Measurements from ENCODE around the gene POLR3C.

POLR3C gene

DNA sequence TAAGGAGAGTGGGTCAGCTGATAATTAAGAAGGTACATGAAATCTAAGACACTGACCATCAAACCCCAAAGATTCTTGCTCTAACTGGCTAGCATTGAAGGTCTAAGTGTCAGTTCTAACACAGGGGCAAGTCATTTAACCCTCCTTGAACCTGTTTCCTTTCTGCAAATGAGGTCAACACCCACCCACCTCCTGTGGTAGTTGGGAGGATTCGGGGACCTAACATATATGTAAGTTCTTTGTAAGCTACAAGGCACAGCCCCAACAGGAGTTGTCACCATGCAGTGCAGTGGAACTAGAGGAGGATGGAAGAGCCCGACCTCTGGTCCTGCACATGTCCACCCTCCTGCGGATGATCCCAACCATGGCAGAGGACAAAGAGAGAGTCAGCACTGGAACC is 23.8 kb downstream of the POLR3C start:
- Mint-ChIP-seq H3K4me3 (no peak overlapping the region), H3K27me3 (no peaks in the 10 kb centered on the region), H3K4me1 (peaks cover 22% of the 10 kb centered on the region), H3K9me3 (no peaks in the 10 kb centered on the region), H3K36me3 (peaks cover 4% of the 10 kb centered on the region), H3K27ac (no peak overlapping the region)

DNA sequence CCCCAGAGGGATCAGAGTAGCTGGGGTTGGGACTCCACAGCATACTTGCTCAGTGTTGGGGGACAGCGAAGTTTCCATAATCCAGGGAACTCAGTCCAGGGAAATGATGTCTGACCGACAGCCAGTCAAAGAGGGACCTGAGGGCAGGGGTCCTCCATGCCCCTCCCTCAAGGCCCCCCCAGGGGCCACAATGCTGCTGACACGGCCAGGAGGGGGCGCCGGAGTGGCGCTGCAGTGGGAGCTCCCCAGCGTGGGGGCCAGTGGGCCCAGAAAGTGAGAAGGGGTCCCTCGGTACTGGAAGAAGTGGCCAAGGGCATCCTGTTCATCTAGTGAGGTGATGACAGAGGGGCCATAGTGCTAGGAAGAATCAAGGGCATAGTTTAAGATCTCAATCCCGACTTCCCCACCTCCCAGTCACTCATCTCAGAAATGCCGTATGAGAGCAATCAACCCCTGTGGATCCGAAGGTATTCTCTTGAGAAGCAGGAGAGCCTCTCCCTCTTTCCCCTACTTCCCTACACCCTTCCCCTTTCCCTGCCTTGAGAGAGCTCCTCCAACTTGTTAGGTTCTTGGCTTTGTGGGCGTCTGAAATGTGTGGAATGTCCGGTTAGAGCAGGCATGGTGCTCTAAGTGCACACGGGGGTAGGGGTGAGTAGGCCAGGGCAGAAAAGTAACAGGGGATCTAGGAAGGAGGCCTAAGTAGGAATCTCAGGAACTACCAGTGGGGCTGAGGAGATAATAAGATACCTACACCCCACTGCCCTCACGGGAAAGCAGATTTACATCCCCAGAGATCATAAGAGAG is 25.6 kb downstream of the POLR3C start:
- no peaks in the 10 kb centered on the region for H3K9me3 Mint-ChIP-seq
- H3K27ac Mint-ChIP-seq = no peak overlapping the region

DNA sequence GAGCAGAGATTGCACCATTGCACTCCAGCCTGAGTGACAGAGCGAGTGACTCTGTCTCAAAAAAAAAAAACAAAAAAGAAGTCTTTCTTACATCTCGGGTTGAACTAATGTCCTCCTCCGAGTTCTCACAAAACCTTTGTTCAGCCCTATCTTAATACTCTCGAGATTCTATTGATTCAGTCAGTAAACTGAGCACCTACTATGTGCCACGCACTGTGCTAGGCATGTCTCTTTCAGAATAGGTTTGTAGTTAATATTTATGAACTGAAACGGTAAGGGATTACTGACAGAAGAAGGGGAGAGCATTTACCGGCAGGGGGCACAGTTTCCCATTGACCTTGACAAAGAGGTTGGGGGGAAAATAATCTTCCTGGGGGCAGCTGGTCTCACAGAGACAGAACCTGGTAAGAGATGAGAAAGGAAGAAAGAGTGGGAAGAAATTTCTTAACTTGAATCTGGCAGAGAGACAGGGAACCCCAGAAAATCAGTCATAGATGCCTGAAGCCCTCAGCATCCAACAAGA is 31.5 kb downstream of the POLR3C start:
- Mint-ChIP-seq H3K27ac (peak overlapping the region; percentile 12), H3K4me3 (no peak overlapping the region), H3K4me1 (peaks cover 14% of the 10 kb centered on the region), H3K27me3 (no peaks in the 10 kb centered on the region), H3K9me3 (no peaks in the 10 kb centered on the region), H3K36me3 (peaks cover 7% of the 10 kb centered on the region)

More for the DNA sequence above, 25.6 kb downstream of the POLR3C start:
- Mint-ChIP-seq H3K36me3 (peaks cover 4% of the 10 kb centered on the region), H3K4me3 (no peak overlapping the region), H3K27me3 (no peaks in the 10 kb centered on the region), H3K4me1 (peaks cover 22% of the 10 kb centered on the region)

DNA sequence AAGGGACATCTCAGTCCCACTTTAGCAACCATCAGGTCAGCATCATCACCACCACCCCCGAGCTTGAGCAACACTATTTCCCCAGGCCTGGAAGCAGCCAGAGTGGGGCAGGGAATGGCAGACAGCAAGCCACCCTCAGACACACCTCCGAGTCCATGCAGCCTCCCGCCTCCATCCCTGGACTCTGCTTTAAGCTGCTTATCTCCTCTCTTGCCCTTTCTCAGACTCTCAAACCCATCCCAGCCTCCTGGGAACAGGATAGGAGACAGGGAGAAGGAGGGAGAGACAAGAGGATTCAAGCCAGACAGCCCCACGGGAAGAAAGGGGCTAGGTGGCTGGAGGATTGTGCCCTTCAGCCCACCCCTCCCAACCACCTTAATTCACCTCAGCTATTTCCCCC is 33.2 kb downstream of the POLR3C start:
- Mint-ChIP-seq H3K4me1 (peaks cover 9% of the 10 kb centered on the region), H3K36me3 (peaks cover 3% of the 10 kb centered on the region), H3K27ac (no peak overlapping the region), H3K9me3 (no peaks in the 10 kb centered on the region), H3K4me3 (no peak overlapping the region), H3K27me3 (no peaks in the 10 kb centered on the region)

DNA sequence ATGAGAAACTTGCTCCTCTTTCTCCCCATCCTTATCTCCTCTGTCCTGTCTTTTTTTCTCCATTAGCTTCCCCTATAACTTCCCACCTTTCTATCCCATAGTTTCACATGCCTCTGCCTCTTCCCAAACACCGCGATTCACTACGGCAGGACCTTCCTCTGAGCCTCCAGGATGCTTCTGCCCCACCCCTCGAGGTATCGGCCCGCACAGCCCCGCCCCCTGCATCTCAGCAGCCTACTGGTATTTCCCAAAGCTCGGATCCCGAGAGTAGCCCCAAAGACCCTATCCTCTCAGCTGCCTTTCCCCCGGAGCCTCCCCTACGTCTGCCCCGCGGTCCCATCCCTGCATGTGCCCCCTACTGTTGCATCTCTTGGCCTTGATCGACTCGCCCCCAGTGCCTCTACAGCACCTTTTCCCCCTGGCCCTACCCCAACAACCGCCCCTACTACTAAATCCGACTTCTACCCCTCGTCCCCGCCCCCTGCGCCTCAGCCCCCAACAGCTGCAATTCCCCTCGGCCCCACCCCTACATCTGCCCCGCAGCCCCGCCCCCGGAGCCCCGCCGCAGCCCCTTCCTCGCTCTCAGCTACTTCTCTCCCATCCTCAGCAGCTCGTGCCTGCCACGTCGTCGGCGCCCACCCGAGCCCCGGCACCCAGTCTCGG is 34.4 kb downstream of the POLR3C start:
- Mint-ChIP-seq H3K27ac (peak overlapping the region; percentile 8), H3K9me3 (no peaks in the 10 kb centered on the region), H3K4me3 (peak overlapping the region; percentile 96), H3K36me3 (peaks cover 3% of the 10 kb centered on the region), H3K4me1 (peaks cover 9% of the 10 kb centered on the region), H3K27me3 (no peaks in the 10 kb centered on the region)

DNA sequence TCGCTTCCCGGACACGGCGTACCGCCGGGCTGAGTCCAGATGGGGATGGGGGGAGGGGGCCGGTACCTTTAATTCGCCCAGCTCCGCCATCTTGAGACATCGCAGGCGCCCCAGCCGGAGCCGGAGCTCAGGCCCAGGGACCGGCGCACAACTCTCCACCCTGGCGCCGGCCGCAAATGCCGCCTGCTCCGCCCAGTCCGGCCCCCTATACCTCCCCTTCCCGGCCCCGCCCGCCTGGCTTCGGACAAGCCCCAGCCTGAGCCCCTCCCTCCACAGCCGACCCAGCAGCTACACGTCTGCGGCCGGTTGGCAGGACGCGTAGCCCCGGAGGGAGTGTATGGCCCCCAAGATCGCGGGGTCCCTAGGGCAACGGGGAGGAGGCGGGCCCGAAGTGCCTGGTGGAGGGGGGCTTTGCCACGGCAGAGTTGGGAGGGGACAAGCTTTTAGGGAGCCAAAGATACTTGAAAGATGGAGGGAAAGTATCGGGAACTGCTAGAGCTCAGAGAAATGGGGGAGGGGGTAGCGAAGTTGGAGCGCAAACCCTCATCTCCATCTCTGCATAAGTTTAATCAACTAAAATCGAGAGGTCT is 35.0 kb downstream of the POLR3C start, which contains the start of gene PIAS3:
TSS of gene PIAS3 (minus strand) at position 181 of the 590 bp plus-strand sequence. CDS start at position 90, 91 bp downstream.
- Mint-ChIP-seq H3K9me3 (no peaks in the 10 kb centered on the region), H3K36me3 (peaks cover 3% of the 10 kb centered on the region), H3K27ac (peak within 1 kb of the TSS; percentile 76), H3K4me1 (peaks cover 9% of the 10 kb centered on the region), H3K4me3 (peak within 1 kb of the TSS; percentile 96), H3K27me3 (no peaks in the 10 kb centered on the region)

DNA sequence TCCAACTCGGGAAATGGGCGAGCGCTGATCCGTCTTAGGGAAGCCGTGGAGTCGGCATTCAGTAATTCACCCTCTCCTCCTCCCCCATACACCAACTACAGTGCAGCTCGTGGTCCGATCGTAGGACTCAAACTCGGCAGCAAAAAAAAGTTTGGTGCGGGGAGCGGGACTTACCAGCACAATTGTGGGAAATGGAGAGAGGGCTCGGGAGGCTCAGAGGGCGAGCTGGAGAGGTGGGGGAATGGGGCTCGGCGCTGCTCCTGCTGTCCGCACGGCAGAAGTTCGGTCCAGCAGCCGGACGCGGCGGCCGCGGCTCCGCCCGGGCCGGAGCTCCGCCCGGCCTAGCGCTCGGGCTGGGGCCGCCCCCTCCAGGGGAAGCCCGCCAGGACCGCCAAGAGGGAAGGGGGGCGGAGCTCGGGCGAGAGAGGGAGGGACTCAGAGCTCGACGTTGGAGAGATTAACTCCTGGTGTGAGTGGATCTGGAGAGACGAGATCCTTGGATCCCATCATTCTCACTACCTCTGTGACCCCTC is 35.6 kb downstream of the POLR3C start:
- Mint-ChIP-seq H3K9me3 (no peaks in the 10 kb centered on the region), H3K27ac (peak overlapping the region; percentile 76), H3K4me3 (peak overlapping the region; percentile 96), H3K36me3 (peaks cover 3% of the 10 kb centered on the region), H3K4me1 (peaks cover 9% of the 10 kb centered on the region), H3K27me3 (no peaks in the 10 kb centered on the region)

DNA sequence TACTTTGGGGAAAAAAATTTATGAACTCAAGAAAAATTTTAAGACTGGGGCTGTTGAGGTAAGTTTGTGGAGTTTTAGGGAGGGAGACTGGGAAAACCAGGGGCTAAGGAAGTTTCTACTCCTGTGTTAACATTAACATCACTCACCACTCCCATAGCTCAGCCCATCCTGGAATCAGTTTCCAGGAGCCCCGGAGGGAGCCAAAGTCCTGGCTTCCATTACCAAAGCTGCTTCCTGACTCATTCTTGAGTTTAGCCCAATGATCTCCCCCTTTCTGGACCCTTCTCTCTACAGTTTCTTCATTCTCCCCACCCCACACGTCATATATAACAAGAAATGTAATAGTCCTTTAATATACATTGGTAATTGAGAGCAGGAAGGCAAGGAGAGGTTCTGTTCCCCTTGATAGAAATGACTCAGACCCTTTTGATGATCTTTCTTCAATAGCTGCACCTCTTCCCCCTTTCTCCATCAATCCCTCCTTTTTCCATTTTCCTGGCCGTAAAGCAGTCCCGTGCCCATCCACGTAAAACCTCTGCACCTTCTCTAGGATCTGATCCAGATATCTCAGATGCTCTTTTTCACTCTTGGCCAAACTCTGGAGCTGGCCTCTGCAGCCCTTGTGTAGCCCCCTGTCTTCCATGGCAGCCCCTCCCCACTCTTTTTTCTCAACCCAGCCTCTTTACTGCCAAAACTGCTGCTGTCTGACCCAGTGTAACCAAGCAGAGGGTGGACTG is 39.5 kb downstream of the POLR3C start:
- Mint-ChIP-seq H3K9me3 (no peaks in the 10 kb centered on the region), H3K27me3 (no peaks in the 10 kb centered on the region), H3K27ac (no peak overlapping the region), H3K4me1 (no peaks in the 10 kb centered on the region), H3K4me3 (no peak overlapping the region), H3K36me3 (peaks cover 2% of the 10 kb centered on the region)

DNA sequence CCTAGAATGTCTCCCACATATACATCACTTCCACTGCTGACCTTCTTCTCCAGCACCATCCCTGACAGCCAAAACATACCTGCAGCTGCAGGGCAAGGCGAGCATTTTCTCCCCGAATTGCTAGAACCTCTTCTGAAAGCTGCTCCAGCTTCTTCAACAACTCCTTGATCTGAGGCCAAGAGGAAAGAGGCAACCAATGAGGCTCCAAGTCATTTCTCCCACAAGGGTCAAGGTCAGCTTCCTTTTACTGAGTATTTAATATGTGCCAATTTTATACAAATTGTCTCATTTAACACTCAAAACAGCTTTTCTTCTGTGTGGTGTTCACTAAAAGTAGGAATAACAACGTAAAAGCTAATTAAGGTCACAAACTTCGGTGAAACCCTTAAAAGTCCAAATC is 44.2 kb downstream of the POLR3C start:
- Mint-ChIP-seq H3K9me3 (no peaks in the 10 kb centered on the region), H3K4me3 (no peak overlapping the region), H3K27me3 (no peaks in the 10 kb centered on the region), H3K36me3 (peaks cover 2% of the 10 kb centered on the region), H3K4me1 (peaks cover 18% of the 10 kb centered on the region), H3K27ac (no peak overlapping the region)

DNA sequence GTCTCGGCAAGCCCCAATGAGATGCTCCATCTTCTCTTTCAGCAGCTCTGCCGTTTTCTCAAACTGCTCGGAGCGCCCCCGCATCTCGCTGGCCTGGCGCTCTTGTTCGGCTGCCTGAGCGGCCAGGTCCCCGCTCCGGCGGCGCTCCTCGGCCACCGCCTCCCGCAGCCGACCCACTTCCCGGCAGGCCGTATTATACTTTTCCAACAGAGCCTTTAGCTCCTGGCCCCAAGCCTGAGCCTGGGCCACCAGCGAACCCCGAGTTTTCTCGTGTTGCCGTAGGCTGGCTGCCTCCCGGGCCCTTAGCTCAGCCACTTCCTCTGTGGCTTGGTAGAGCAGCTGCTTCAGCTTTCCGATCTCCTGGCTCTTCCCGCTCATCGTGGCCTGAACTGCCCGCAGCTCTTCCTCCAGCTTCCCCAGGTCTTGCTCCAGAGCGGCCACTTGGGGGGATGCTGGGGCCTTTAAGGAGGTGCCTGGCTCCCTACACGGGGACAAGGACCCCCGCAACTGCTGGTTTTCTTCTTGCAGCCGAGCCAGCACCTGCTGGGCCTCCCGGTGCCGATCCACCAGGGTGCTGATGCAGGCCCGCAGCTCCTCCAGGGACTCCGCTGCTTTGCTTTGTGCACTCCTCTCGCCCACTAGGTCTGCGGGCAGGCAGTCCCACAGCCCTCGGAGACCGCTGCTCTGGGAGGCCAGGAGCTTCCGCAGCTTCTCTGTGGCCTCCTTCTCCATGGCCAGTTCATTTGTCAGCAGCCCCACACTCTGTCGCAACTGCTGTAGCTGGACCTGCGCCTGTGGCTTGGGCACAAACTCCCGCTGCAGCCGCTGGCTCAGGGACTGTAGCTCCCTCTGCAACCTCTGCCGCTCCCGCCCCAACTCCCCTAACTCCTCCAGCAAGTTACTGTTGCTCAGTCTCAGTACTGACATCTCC is 48.3 kb downstream of the POLR3C start:
- H3K27ac Mint-ChIP-seq = no peak overlapping the region
- H3K27me3 Mint-ChIP-seq = no peaks in the 10 kb centered on the region

DNA sequence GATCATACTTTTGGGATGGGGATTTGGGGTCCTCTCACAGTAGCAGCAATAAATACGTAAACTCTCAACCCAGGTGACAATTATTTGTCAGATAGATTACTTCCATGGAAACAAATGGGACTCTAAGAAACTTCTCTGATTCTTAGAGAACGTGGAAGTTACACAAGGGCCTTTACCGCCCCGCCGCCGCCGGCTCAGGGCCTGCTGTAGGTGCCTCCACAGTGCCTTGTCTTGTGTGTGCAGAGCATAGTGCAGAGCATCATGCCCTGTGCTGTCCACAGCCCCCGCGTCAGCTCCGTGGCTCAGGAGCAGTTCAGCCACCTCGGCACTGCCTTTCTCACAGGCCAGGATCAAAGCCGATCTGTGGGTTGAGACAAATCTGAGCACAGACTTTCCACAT is 50.6 kb downstream of the POLR3C start:
- H3K4me3 Mint-ChIP-seq = no peak overlapping the region
- H3K27me3 Mint-ChIP-seq = no peaks in the 10 kb centered on the region
- H3K27ac Mint-ChIP-seq = no peak overlapping the region
- peaks cover 18% of the 10 kb centered on the region for H3K4me1 Mint-ChIP-seq
- no peaks in the 10 kb centered on the region for H3K36me3 Mint-ChIP-seq
- no peaks in the 10 kb centered on the region for H3K9me3 Mint-ChIP-seq

More for the DNA sequence above, 48.3 kb downstream of the POLR3C start:
- no peaks in the 10 kb centered on the region for H3K9me3 Mint-ChIP-seq
- peak overlapping the region; percentile 80 for H3K4me3 Mint-ChIP-seq
- peaks cover 18% of the 10 kb centered on the region for H3K4me1 Mint-ChIP-seq
- no peaks in the 10 kb centered on the region for H3K36me3 Mint-ChIP-seq

DNA sequence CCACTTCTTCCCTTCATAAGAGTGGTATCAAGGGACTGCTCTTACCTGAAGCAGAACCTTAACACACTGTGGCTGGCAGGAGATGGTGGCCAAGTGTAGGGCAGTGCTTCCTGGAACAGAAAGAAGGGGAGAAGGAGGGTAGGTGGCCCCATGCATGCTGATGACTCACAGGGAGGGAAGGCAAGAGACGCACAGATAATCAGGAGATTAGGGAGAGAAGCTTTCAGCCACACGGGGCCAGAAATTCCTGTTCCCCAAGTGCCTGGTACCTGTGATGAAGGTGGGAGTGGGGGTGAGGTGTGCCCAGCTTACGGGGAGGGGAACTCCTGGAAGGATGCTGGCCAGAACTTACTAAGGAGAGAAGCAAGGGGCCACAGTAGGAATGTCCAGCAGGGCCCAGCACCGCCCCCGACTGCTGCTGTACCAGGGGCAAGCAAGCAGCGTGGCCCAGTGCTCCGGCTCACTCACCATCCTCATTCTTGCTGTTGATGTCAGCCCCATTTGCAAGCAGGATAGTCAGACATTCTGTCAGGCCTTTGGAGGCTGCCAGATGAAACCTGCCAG is 54.0 kb downstream of the POLR3C start:
- H3K4me3 Mint-ChIP-seq = no peak overlapping the region
- peaks cover 1% of the 10 kb centered on the region for H3K27me3 Mint-ChIP-seq
- H3K9me3 Mint-ChIP-seq = no peaks in the 10 kb centered on the region
- no peaks in the 10 kb centered on the region for H3K36me3 Mint-ChIP-seq
- H3K27ac Mint-ChIP-seq = no peak overlapping the region
- H3K4me1 Mint-ChIP-seq = peaks cover 2% of the 10 kb centered on the region

DNA sequence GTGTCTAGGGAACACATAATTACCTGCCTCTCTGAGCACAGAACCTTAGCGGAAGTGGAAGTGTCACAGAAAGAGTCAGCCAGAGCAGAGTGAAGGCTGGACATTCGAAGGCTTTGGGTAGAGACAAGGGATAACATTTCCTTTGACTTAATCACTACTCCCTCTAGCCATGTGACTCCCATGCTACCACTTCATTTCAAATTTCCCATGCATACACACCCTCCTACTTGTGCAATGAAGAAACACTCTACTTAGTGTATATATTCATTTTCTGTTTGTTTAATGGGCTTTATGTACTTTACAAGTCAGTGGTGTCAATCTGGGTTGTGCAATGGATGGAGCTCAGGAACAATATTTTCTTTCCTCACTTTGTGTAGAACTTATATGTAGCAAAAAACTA is 54.7 kb downstream of the POLR3C start:
- Mint-ChIP-seq H3K36me3 (no peaks in the 10 kb centered on the region), H3K4me1 (no peaks in the 10 kb centered on the region), H3K9me3 (no peaks in the 10 kb centered on the region), H3K27ac (no peak overlapping the region), H3K4me3 (no peak overlapping the region), H3K27me3 (peaks cover 5% of the 10 kb centered on the region)

DNA sequence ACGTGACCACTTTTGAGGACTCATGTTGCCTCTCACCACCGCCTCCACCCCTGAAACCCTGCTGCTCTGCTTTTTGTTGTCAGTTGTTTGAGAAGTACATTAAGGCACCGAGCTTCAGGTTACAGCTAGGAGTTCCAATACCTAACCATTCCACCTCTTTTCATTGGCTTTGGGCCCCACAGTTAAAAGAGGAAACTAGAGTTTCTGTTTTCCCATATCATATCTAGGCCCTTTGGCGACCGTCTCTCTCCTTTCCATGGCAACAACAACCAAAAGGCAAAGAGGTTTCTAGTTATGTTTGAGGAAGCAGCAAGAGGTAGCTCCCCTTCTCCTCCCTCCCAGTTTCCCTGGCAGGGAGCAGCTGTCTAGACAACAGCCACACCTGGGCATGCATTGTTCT is 55.8 kb downstream of the POLR3C start:
- no peaks in the 10 kb centered on the region for H3K9me3 Mint-ChIP-seq
- peaks cover 8% of the 10 kb centered on the region for H3K27me3 Mint-ChIP-seq
- peaks cover 2% of the 10 kb centered on the region for H3K4me1 Mint-ChIP-seq
- no peak overlapping the region for H3K4me3 Mint-ChIP-seq
- no peak overlapping the region for H3K27ac Mint-ChIP-seq
- no peaks in the 10 kb centered on the region for H3K36me3 Mint-ChIP-seq
